ENCODE data around the gene ING1.
"Not testable (repeated sequence)": the region's sequence is repeated elsewhere in the genome, so short reads cannot be mapped to it uniquely, and the experiment has no call there.

Gene ING1

DNA sequence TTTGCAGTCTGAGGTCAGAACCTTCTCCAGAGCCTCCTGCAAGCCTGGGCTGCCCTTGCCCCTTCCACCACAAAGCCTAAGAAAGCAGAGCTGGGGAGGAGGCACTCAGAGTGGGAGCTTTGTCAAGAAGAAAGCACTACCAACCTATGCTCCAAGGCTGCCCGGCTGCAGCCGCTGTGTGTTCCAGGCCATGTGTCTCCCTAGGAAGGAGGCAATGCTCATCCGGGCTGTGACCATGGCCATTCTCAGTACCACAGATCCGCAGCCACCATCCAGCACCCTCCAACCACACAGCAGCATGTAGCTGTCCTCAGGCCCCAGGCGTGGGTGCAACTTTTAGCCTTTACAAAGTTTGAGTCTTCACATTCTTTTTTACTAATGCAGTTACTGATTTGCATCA lies 29.6 kb upstream of the ING1 start:
- TF ChIP-seq ZNF274 (IDR thresholded peaks at IDR 0.05; ENCODE audit: low read depth, low read length), result no peak
- no peak overlapping the region for H3K4me3 ChIP-seq (ENCODE audit: low read length)

DNA sequence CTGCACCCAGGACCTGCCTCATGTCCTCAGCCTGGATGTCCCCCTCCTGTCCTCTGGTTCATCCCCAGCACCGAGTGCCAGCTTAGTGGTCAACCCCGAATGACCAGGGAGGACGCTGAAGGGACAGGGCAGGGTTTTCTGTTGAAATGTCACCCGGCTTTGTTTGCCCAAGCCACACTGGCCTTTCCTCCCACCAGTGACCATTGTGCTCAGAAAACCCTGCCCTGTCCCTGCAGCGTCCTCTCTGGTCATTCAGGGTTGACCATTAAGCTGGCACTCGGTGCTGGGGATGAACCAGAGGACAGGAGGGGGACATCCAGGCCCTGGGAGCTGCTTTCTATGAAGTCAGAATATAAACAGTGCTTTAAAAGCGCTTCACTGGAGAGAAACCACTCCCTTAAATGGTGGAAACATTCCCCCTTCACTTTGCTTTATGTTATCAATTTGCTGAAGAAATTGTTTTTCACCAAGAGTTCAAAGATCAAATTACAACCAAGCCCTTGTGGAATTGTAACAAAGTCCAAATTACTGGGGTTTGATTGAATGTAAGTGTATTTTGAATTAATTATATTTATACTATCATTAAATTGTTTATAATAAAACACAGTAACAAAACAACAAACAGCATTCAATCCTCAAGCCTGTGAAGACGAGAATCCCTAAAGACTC lies 29.0 kb upstream of the ING1 start:
- no peak for TF ChIP-seq ZNF274 (IDR thresholded peaks at IDR 0.05; ENCODE audit: low read depth, low read length)

DNA sequence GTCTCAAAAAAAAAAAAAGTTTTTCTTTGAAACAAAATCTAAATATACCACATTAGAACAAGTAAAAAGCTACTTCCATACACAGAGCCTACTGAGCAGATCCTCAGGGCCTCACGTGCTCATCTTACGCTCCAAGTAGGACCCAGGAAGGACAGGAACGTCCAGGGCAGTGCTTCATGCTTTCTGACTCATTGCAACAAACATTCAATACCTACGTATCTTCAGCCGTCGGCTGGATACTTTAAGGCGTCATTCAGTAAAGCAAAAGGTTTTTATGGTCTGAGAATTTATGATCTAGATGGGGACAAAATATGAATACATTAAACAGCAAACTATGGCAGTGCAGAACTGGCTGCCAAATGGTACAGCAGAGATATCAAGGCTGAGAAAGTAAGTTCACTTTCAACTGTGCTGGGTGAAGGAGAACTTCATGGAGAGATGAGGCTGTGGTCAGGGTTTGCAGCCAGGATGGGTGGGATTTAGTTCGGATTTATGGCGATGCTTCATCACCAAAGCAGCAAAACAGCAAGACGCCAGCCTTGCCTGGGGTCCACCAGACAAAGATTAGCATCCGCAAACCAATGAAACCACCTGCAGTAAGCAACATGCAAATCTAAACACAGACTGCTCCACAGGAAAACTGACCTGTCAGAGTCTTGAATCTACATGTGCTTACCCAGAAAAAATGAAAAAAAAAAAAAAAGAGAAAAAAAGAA lies 28.0 kb upstream of the ING1 start:
- no peak overlapping the region for H3K4me3 ChIP-seq (ENCODE audit: low read length)
- no peak for TF ChIP-seq ZNF274 (IDR thresholded peaks at IDR 0.05; ENCODE audit: low read depth, low read length)

More for the DNA sequence above, 29.0 kb upstream of the ING1 start:
- H3K4me3 ChIP-seq (ENCODE audit: low read length), result no peak overlapping the region

DNA sequence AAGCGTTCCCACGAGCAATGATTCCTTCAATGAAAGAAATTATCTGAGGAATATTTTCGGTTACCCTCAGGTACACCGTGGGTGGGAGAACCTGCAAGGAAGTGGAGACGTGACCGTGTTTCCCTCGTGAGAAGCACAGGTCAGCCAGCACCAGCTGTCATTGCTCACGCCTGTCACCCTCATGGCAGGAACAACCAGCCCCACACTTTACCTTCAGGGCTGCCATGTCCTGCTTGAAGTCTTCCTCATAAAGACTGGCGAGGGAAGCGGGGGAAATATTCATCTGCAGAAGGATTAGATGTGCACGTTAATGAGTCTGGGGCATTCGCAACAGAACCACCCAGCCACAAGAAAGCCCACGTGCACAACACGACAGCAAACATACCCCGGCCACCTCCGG lies 25.8 kb upstream of the ING1 start:
- TF ChIP-seq ZNF274 (IDR thresholded peaks at IDR 0.05; ENCODE audit: low read depth, low read length), result no peak
- H3K4me3 ChIP-seq (ENCODE audit: low read length), result no peak overlapping the region

DNA sequence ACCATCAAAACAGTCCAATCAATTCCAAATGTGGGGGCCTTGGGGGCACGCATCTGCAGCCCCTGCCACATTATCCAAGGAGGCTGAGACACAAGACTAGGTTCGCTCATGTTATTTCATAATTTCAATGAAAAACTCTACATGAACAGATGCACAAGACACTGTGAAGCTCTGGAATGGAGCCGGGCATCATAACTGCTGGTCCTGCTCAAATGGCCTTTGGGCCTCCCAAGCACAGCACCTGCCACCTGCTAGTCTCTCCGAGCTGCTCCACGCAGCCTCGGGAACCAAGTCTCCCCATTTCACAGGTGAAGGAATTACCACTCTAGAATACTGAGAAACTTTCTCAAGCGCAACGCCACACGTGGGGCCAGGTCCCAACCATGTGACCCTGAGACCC lies 24.5 kb upstream of the ING1 start:
- no peak for TF ChIP-seq ZNF274 (IDR thresholded peaks at IDR 0.05; ENCODE audit: low read depth, low read length)
- no peak overlapping the region for H3K4me3 ChIP-seq (ENCODE audit: low read length)

DNA sequence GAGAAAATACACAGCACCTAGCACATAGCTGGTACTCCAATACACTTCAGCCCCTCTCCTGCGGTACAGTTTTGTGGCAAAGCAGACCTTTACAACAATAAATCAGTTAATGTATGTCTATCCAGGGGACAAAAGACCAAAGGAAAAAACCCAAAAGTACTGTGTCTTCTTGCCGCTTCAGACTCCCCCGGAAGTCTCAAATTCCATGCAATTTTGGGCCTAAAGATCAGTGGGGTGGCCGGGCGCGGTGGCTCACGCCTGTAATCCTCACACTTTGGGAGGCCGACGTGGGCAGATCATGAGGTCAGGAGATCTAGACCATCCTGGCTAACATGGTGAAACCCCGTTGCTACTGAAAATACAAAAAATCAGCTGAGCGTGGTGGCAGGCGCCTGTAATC lies 23.8 kb upstream of the ING1 start:
- TF ChIP-seq ZNF274 (IDR thresholded peaks at IDR 0.05; ENCODE audit: low read depth, low read length), result no peak
- no peak overlapping the region for H3K4me3 ChIP-seq (ENCODE audit: low read length)

DNA sequence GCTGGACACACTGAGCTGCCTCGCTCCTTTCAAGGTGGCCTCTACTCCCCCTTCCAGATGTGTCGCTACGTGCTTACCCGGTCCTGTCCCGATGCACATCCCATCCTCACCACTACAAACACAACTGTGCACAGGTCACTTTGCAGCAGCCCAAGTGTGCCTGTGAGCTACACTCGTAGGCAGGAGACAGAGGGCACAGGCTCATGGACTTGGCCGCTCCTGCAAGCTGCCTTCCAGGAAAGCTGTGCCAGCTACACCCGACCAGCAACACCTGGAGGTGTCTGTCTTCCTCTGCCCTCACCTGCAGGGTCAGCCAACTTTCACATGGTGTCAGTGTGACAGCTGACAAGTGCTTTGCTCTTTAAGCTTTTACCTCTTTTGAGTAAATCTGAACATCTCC lies 23.0 kb upstream of the ING1 start:
- H3K4me3 ChIP-seq (ENCODE audit: low read length), result no peak overlapping the region
- no peak for TF ChIP-seq ZNF274 (IDR thresholded peaks at IDR 0.05; ENCODE audit: low read depth, low read length)

DNA sequence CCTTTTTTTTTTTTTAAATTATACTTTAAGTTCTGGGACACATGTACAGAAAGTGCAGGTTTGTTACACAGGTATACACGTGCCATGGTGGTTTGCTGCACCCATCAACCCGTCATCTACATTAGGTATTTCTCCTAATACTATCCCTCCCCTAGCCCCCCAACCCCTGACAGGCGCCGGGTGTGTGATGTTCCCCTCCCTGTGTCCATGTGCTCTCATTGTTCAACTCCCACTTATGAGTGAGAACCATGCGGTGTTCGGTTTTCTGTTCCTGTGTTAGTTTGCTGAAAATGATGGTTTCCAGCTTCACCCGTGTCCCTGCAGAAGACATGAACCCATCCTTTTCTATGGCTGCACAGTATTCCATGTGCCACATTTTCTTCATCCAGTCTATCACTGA lies 17.7 kb upstream of the ING1 start:
- not testable (repeated sequence) for H3K4me3 ChIP-seq (ENCODE audit: low read length)

DNA sequence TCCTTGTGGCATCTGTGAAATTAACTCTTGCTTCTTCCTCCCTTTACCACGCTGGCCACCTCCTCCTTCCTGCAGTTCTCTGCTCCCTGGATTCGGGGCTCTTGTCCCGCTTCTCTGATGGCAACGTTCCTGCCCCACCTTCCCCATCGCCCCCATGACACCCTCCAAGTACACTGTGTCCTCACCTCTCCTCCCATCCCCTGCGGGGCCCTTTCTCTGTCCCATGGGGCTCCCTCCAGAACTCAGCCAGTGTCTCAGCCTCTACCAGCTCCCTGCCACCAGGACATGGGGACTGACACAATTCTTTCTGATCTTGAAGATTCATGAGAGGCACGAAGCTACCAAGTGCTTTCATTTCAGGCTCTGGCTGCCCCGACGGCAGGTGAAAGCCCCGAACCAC lies 16.7 kb upstream of the ING1 start:
- no peak overlapping the region for H3K4me3 ChIP-seq (ENCODE audit: low read length)
- no peak for TF ChIP-seq ZNF274 (IDR thresholded peaks at IDR 0.05; ENCODE audit: low read depth, low read length)

DNA sequence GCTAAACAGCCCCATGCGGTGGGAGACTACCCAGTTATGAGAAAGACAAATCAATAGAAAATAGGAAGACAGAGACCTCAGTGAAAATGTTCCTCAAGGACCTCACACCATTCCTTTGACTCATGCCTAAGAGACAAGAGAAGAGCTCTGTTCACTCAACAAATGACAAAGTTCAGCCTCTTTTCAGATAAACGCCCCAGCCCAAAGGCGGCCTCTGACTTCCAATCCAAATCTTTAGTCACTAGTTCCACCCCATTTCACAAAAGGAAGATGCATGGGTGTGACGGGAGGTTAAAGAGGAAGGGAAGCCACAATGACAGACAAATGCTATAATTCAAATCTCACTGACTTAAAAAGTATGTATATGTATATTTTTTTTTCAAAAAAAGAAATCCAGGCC lies 15.7 kb upstream of the ING1 start:
- H3K4me3 ChIP-seq (ENCODE audit: low read length), result no peak overlapping the region
- TF ChIP-seq ZNF274 (IDR thresholded peaks at IDR 0.05; ENCODE audit: low read depth, low read length), result no peak

DNA sequence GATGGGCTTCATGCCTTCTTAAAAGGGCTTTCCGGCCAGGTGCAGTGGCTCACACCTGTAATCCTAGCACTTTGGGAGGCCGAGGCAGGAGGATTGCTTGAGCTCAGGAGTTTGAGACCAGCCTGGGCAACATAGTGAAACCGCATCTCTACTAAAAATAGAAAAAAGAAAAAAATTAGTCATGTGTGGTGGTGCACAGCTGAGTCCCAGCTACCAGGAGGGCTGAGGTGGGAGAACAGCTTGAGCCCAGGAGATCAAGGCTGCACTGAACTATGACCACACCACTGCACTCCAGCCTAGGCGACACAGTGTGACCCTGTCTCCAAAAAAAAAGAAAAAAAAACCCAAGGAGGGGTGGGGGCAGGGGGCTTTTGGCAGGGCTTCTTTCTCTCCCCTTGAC lies 14.8 kb upstream of the ING1 start:
- TF ChIP-seq ZNF274 (IDR thresholded peaks at IDR 0.05; ENCODE audit: low read depth, low read length), result no peak
- H3K4me3 ChIP-seq (ENCODE audit: low read length), result no peak overlapping the region

DNA sequence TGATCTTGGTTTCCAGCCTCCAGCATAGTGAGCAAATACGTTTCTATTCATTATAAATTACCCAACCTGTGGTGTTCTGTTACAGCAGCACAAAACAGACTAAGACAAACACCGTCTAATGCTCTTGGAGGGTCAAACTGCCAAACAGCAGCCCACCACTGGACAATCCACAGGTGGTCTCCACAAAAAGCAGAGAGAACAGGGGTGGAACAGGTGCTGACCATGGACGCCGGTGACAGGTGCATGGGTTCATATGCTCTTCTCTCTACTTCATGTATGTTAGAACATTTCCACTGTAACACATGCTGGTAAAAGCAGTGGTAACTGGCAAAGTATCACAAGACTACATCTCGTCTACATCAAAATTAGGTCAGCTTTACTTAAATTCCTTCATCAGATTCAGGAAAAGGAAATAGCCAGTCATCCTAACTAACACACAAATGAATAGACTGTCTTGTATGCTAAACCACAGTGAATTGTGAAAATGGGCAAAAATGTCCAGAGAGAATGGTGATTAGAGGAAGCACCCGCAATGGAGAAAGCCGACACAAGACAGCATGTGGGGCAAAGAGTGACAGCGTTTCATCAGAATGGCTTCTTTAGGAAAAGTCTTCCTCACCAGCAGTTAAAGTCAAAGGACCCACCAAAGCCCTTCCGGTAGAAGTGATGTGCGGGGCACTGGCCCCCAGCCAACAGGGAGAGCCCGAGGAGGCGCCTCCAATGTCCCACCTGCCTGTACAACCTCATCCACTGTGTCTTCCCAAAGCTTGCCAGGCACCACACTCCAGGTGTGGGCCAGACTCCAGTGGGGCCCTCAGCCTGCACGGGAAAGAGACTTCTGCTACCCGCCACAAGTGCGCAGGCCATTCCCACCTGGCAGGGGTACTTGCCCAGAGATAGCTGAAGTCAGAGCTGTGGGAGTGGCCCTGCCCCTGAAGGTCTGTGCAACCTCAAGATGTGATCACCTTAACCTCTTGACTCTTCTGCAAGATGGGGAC lies 14.1 kb upstream of the ING1 start:
- TF ChIP-seq ZNF274 (IDR thresholded peaks at IDR 0.05; ENCODE audit: low read depth, low read length), result no peak
- H3K4me3 ChIP-seq (ENCODE audit: low read length), result no peak overlapping the region

DNA sequence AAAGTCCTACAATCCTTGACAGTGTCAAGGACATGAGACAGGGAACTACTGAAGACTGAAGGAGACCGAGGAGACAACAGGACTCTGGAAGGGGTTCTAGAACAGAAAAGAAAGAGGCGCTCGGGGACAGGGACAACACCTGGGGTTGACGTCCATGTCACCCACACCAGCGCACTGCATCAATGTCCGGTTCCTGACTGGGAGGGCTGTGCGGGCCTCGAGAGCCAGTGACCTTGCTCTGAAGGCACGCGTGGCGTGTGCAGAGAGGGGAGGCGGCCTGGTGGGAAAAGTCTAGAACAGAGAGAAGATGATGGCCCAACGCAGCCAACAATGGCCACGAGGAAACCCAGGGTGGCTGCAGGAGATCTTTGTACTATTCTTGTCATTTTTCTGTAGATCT lies 13.3 kb upstream of the ING1 start:
- TF ChIP-seq ZNF274 (IDR thresholded peaks at IDR 0.05; ENCODE audit: low read depth, low read length), result no peak
- H3K4me3 ChIP-seq (ENCODE audit: low read length), result no peak overlapping the region

DNA sequence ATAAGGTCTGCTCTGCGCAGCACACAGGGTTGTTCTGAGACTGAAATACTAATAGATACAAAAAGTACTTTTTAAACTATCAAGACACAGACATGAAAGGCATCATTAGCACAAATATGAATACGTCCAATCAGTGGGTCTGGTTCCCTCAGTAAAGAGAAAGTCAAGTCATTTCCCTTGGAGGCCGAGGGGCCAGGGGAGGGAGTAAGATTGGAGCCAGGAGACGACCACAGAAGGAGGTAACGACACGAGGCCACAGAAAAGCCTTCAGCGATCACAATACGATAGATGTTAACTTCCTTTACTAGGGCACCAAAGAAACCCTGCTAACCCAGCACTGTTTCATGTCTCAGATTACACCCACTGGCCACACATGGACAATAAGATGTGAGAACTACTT lies 12.9 kb upstream of the ING1 start:
- no peak overlapping the region for H3K4me3 ChIP-seq (ENCODE audit: low read length)
- no peak for TF ChIP-seq ZNF274 (IDR thresholded peaks at IDR 0.05; ENCODE audit: low read depth, low read length)

DNA sequence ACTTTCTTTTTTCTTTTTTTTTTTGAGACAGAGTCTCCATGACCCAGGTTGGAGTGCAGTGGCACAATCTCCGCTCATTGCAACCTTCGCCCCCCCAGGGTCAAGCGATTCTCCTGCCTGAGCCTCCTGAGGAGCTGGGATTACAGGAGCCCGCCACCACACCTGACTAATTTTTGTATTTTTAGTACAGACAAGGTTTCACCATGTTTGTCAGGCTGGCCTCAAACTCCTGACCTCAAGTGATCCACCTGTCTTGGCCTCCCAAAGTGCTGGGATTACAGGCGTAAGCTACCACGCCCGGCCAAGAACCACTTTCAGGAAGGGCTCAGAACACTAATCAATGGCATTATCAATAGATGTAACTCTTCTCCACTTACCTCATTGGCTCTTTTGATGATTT lies 12.4 kb upstream of the ING1 start:
- not testable (repeated sequence) for H3K4me3 ChIP-seq (ENCODE audit: low read length)

All from GM08714 (cell line).